ENCODE data around the gene MTMR11.

MTMR11 gene

DNA sequence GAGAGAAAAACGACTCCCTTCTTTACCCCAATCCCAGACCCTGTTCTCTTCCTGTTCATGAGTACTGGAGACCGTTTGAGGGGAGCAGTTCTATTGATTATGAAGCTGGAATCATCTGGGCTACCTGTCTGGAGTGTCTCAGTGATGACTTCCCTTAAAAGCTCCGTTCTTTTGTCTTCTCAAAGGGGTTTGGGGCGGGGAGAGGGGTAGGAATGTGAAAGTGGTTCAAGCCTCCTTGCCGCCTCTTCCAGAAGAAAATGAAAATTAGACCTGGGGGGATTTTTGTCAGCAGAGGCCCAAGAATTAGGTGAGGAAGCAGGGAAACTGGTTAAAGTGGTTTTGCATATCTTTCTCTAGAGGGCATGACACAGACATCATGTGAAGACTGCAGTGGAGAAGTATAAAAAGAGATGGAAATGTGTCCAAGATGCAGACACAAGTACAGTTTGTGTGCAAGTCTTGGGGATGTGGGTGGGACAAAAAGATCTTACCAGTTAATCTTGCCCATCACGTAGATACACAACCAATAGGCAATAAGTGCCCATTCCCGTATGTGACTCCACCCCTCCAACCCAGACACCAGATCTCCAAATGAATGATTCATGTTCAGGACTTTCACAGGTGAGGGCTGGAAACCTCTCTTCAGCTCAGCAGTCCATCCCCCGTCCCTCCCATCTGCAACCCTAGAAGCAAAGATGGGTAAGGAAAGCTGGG lies 470 bp upstream of the MTMR11 start:
- DNase-seq (ENCODE audit: insufficient read length, low spot score): peak; percentile 62

DNA sequence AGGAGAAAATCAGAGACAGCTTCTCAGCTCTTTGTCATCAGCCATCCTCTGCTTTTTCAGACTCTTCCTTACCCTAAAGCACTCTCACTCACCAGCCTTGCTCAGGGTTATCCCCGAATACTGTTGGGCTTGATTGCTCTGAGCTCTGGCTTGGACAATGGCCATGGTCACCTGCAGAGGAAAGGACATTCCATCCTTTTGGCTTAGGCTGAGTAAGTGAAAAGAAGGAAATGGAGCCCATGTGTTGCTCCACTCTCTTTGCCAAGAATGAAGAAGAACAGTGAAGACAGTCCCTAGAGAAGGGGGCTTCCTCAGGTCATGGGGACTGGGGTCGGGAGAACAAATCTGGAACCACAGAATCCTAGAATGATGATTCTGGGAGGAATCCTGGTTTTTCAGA lies 2.3 kb downstream of the MTMR11 start:
- no peak for DNase-seq (ENCODE audit: insufficient read length, low spot score)

More for the DNA sequence above, 470 bp upstream of the MTMR11 start:
- no peak for FAIRE-seq

GRCh38 chr1:149933208-149933607 lies 3.5 kb downstream of the MTMR11 start:
- FAIRE-seq: no peak
- no peak for DNase-seq (ENCODE audit: insufficient read length, low spot score)

More for the DNA sequence above, 2.3 kb downstream of the MTMR11 start:
- FAIRE-seq: no peak

DNA sequence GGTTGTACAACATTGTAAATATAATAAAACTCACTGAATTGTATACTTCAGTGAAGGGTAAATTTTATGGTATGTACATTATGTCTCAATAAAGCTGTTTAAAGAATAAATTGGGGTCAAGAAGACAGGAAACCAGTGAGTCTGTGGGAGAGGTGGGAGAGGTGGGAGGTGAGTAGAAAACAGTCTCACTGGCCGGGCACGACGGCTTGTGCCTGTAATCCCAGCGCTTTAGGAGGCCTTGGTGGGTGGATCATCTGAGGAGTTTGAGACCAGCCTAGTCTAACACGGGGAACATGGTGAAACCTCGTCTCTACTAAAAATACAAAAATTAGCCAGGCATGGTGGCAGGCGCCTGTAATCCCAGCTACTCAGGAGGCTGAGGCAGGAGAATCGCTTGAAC lies 4.2 kb downstream of the MTMR11 start:
- FAIRE-seq (no peak), DNase-seq (ENCODE audit: insufficient read length, low spot score) (no peak)

DNA sequence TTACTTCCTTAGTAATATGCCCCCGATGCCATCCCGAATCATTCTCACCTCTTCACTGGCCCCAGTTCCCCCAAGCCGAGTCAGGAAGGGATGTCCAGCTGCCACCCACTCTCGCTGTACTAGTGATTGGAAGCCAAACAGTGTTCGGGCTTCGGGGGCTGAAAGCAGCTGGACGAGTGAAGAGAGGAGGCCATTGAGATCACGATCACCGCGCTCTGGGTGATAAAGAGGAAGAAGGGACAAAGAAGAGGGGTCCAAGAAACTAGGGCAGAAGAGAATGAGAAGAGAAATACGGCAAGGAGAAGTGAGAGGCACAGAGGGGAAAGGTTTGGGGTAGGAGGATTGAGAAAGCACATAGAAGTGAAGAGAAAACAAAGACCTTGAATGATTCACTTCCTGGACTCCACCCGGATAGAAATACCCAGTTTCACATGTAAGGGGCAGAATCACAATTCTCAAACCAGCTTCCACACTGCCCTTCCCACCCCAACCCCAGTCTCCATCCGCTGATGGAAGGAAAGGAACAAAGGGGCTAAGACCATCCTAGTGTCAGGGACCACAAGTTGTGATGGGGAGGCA lies 5.4 kb downstream of the MTMR11 start:
- no peak for FAIRE-seq
- no peak for DNase-seq (ENCODE audit: insufficient read length, low spot score)

DNA sequence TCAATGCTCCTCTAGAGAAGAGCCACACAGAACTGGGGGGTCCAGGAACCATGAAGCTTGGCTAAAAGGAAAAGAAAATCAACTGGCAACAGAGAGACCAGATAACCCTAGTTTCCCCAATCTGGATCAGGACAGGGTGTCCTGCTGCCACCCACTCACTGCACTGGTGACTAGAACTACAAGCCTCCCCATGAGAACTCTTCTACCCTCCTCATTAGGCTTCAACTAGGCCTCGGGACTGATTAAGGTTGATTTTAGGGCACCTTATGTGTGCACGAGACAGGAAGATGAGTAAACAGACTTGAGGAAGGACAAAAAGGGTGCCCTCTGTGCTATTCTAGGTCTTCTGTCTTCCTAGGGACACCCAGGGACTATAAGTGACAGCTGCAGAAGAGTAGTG lies 6.8 kb downstream of the MTMR11 start:
- DNase-seq (ENCODE audit: insufficient read length, low spot score) (no peak), FAIRE-seq (no peak)

DNA sequence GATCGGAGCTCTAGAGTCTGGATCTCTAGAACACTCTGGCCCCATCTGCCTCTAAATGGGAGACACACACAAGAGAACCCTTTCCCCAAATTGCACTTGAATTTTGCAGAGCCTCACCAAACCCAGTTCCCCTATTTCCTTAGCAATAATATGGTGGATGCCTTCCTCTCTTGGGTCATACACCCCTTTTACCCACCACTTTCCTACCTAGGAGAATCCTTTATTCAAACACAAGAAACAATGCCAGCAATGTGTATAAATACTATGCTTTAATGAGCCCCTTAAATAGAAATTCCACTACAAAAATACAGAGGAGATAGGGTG lies 8.3 kb downstream of the MTMR11 start:
- DNase-seq (ENCODE audit: insufficient read length, low spot score) (no peak), FAIRE-seq (no peak)

- FAIRE-seq: no peak
- peak; percentile 75 for DNase-seq (ENCODE audit: insufficient read length, low spot score)
Observed at GRCh38 chr1:149927563-149928400, 8.9 kb downstream of the MTMR11 start, which contains the start of gene SF3B4. TSS of gene SF3B4 (minus strand) at chr1:149927803. CDS start at chr1:149927759, 44 bp downstream.

DNA sequence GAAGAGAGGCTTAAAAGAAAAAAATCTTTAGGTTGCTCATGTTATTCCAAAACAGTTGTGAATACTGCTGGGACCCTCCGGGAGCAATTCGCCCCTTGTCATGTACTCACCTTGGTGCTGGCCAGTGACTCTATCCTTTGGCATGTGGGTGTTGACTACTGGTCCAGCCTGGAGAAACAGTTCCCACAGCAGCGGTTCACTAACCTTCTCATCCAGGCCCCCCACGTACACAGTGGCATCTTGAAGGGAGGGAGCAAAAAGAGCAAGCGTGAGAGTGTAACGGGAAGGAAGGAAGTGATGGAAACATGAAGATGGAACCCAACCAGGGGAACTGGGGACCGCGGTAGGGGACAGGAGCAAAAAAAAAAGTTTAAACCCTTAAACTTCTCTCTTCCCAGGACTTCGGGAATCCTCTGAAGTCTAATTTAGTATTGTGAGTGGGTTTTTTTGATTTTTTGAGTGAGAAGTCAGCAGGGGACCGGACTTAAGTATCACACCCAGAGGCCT lies 9.6 kb downstream of the MTMR11 start:
- FAIRE-seq (no peak), DNase-seq (ENCODE audit: insufficient read length, low spot score) (no peak)

DNA sequence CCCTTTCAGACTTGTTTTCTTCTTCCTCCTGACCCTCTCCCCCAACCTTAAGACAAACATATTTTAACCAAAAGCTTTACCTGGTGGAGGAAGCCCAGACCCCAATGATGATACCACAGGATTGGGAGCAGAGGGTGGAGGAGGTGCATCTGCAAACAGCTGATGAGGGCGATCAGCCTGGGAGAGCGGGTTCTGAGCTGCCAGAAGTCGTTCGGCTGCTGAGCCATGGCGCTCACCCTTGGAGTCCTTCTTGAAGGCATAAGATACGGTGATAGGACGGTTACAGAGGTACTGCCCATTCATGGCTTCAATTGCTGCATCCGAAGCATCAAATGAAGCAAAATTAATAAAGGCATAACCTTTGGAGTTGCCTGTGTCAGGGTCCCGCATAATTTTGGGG lies 10.4 kb downstream of the MTMR11 start:
- FAIRE-seq (no peak), DNase-seq (ENCODE audit: insufficient read length, low spot score) (no peak)

GRCh38 chr1:149925751-149926150 lies 10.9 kb downstream of the MTMR11 start:
- DNase-seq (ENCODE audit: insufficient read length, low spot score): no peak
- FAIRE-seq: no peak

- no peak for DNase-seq (ENCODE audit: insufficient read length, low spot score)
- FAIRE-seq: no peak
Observed at GRCh38 chr1:149925345-149925744, 11.3 kb downstream of the MTMR11 start.

DNA sequence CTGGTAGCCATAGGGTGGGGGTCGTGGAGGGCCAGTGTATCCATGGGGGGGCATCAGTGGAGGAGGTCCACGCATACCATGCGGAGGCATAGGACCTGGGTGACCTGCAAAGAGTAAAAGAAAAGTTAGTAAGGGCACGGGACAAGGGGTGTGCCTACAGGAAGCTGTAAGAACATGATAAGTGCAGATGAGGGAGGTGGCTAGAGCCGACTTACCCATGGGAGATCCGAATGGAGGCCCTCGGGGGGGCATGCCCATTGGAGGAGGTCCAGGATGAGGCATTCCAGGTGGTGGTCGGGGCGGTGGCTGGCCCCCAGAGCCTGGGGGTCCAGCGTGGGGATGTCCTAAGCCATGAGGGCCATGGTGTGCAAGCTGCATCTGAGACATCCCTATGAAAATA lies 13.1 kb downstream of the MTMR11 start:
- FAIRE-seq (no peak), DNase-seq (ENCODE audit: insufficient read length, low spot score) (no peak)

DNA sequence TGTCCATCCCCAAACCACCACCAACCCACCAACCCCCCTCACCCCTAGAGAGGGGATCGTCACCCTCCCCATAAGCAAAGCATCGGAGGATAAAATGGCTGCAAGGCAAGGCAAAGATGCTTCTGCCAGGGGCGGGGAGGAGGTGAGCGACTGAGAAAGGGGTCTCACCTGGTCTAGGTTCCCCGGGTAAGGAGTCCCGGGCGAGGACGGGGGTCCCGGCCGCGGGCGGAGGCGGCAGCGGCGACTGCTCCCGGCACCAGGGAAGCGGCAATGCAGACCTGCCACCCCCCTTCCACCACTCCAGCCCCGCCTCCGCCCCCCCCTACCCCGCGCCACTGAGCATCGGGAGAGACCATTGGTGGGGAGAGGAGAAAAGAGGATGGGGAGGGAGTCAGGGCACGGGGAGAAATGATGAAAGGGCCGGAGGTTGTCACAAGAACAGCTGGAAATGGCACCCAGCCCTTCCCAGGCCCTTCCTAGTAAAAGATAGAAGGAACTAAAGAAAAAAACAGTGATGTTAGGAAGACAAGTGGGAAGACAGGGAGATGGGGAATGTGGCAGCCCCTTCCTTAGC lies 19.0 kb downstream of the MTMR11 start, which contains the start of gene SV2A:
Gene SV2A, minus strand, starts transcription at position 274 of the 574 bp plus-strand sequence. CDS start 4,004 bp downstream, outside the sequence.
- no peak for FAIRE-seq

DNA sequence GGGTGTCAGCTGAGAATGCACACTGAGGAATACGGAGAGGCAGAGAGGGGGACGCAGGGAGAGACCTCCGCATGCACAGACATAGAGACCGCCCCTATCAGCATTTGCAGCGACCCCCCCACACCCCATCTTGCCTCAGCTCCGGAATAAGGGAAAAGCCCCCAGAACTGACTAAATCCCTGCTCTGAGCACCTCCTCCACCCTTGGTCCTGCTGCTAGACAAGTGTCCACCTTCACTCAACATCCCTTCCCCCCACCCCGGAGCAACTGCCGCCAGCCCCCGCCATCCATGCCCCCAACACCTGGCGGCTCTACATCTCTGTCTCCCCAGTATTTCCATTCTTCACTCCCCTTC lies 19.8 kb downstream of the MTMR11 start:
- no peak for FAIRE-seq
- DNase-seq (ENCODE audit: insufficient read length, low spot score): no peak

More for the DNA sequence above, 19.0 kb downstream of the MTMR11 start, which contains the start of gene SV2A:
- DNase-seq (ENCODE audit: insufficient read length, low spot score): peak; percentile 76

- DNase-seq (ENCODE audit: insufficient read length, low spot score) (no peak), FAIRE-seq (no peak)
Observed at GRCh38 chr1:149916193-149916897, 20.3 kb downstream of the MTMR11 start.

DNA sequence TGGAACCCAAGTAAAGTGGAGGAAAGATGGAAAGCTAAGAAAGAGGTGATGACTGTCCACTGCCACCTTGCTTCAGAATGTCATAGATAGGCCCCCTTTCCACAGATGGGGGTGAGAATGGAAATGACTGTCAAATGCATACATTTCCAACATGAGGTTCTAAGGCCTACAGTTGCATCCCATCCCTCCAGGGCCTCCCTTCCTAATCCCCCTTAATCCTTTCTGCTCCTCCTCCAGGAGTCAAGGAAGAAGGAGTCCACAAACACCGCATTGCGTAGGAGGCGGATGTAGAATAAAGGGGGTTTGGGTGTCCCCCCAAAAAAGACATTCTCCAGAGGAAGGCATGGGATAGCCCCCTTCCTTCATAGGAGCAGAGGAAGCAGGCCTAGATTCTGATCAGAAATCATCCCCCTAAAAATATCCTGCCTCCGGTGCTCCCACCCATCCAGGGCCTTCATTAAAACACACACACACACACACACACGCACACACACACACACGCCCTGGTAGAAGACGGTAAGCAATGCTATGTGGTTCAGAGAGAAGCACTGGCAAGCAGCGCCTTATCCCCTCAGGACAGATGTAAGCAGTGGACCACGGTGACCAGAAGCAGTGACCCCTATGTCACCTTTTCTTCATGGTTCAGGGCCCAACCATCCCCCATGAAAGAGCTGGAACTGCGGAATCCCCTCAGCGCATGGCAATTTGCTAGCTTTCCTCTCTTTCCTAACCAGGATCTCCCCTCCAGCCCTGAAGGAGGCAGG lies 21.1 kb downstream of the MTMR11 start:
- DNase-seq (ENCODE audit: insufficient read length, low spot score) (no peak), FAIRE-seq (no peak)

DNA sequence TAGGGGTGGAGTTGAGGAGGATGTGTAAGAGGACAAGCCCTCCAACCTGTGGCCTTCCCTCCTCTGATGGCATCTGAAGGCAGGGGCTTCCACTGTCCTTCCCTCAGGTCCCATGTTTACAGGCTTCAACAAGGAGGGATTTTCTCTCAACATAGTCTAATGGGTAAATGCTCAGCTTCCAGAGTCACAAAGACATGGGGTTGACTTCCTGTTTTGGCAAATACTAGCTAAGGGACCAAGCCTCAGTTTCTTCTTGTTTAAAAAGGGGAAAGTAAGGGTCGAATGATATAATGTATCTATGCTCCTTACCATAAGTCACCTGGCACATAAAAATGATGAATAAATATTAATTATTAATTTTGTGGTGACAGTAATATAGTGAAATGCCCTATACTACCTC lies 22.1 kb downstream of the MTMR11 start:
- FAIRE-seq: no peak

GRCh38 chr1:149906570-149907075 lies 30.1 kb downstream of the MTMR11 start:
- FAIRE-seq (no peak), DNase-seq (ENCODE audit: insufficient read length, low spot score) (no peak)

More for the DNA sequence above, 22.1 kb downstream of the MTMR11 start:
- DNase-seq (ENCODE audit: insufficient read length, low spot score): no peak
